22Rv1 (cell line): ENCODE results near the gene CYP26B1.

Experiments used
- H3K27ac ChIP-seq: fragments of 450-650 bp; 2 replicates; pipeline ENCODE4 v1.5.1; 2017
- ZFX ChIP-seq: fragments of 450-650 bp; IDR thresholded peaks from 2 replicates; pipeline ENCODE4 v1.6.1; 2017; ENCODE audit warnings: antibody characterized with exemption, borderline replicate concordance
- TF ChIP-seq, protein P1 (sequence below): fragments of 450-650 bp; IDR thresholded peaks from 2 replicates; pipeline ENCODE4 v1.5.1; 2017; ENCODE audit warnings: mild to moderate bottlenecking

CYP26B1 gene

GRCh38 chr2:72126186-72127100, 21.2 kb downstream of the CYP26B1 start:
- H3K27ac ChIP-seq, result no peak overlapping the region
- no peak for TF ChIP-seq ZFX
- TF ChIP-seq, protein P1, sequence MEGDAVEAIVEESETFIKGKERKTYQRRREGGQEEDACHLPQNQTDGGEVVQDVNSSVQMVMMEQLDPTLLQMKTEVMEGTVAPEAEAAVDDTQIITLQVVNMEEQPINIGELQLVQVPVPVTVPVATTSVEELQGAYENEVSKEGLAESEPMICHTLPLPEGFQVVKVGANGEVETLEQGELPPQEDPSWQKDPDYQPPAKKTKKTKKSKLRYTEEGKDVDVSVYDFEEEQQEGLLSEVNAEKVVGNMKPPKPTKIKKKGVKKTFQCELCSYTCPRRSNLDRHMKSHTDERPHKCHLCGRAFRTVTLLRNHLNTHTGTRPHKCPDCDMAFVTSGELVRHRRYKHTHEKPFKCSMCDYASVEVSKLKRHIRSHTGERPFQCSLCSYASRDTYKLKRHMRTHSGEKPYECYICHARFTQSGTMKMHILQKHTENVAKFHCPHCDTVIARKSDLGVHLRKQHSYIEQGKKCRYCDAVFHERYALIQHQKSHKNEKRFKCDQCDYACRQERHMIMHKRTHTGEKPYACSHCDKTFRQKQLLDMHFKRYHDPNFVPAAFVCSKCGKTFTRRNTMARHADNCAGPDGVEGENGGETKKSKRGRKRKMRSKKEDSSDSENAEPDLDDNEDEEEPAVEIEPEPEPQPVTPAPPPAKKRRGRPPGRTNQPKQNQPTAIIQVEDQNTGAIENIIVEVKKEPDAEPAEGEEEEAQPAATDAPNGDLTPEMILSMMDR, result no peak

DNA sequence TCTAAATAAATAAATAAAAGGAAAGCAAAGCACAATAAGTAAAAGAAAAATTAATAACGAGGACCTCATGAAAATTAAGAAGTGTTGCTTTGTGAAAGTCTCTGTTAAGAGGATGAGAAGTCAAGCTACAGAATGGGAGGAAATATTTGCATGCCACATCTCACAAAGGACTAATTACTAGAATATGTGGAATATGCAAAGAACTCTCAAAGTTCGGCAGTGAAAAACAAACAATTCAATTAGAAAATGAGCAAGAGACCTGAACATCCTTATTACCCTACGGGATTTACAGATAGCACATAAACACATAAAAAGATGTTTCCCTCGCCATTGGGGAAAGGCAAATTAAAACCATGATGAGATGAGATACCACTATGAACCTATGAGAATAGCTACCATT, 23.3 kb downstream of the CYP26B1 start:
- H3K27ac ChIP-seq, result no peak overlapping the region
- no peak for TF ChIP-seq ZFX
- TF ChIP-seq, protein P1, result no peak

GRCh38 chr2:72121153-72121552, 26.5 kb downstream of the CYP26B1 start:
- TF ChIP-seq ZFX, result no peak
- TF ChIP-seq, protein P1, result no peak
- no peak overlapping the region for H3K27ac ChIP-seq

DNA sequence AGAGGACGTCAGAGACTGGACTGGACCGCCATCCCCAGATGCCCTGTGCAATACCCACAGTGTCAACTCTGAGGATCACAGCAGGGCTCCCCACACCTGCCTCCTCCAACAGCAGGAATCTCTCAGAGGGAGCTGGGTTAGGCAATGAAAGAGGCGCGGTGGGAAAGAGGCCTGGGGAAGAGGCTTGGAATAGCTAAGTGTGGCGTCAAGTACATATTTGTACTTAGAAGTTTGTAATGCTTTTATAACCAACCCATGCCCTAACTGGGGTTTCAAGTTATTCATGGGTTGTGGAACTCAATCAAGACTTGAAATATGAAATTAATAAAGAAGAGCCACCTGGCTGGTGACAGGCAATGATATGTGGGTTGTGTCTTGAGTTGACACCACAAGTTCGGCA, 28.7 kb downstream of the CYP26B1 start:
- H3K27ac ChIP-seq, result no peak overlapping the region
- TF ChIP-seq, protein P1, result no peak

DNA sequence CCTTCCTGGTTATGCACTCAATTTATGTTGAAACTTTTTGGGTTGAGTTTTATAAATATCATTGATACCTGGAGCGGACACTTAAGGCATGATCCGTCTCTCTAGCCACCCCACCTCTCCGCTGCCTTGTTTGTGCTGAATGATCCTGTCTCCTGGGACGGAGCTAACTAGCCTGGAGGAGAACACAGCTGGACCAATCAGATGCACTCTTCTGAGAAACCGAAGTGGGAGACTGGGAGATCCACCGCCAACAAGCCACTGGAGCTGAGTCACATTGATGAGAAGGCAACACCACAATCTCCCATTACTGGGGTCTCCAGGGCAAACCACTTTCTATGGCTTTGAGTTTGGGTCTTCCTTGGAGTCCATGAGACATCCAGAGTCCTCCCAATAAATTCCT, 29.3 kb downstream of the CYP26B1 start:
- H3K27ac ChIP-seq, result no peak overlapping the region
- TF ChIP-seq ZFX, result no peak
- TF ChIP-seq, protein P1, result no peak

DNA sequence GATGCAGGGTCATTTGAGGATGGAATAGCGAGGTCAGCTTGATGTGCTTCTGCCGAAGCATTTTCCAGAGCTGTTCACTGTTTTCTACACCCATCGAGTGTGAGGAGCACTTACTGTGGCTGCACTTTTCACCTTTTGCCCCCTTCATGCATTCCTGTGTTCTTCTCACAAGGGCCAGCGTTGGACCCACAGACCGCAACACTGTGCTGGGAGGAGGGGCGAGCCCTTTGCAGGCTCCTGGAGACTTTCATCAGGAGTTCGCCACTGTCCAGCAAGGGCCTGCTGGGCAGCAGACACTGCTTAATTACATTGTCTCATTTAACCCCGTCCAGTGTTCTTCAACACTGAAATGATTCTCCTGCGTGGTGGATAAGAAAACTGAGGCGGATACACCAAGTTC, 29.9 kb downstream of the CYP26B1 start:
- no peak for TF ChIP-seq ZFX
- TF ChIP-seq, protein P1, result no peak
- no peak overlapping the region for H3K27ac ChIP-seq

GRCh38 chr2:72117029-72117428, 30.6 kb downstream of the CYP26B1 start:
- no peak overlapping the region for H3K27ac ChIP-seq
- TF ChIP-seq, protein P1, result no peak
- no peak for TF ChIP-seq ZFX
